ENCODE results near the gene SLC6A9.

Gene SLC6A9

GRCh38 chr1:44029911-44030604 lies 1.2 kb downstream of the SLC6A9 start:
- peak; percentile 78 to 85 (median 82) for DNase-seq (ENCODE audit: low read depth in 2 of 3, low spot score in 1 of 3)

DNA sequence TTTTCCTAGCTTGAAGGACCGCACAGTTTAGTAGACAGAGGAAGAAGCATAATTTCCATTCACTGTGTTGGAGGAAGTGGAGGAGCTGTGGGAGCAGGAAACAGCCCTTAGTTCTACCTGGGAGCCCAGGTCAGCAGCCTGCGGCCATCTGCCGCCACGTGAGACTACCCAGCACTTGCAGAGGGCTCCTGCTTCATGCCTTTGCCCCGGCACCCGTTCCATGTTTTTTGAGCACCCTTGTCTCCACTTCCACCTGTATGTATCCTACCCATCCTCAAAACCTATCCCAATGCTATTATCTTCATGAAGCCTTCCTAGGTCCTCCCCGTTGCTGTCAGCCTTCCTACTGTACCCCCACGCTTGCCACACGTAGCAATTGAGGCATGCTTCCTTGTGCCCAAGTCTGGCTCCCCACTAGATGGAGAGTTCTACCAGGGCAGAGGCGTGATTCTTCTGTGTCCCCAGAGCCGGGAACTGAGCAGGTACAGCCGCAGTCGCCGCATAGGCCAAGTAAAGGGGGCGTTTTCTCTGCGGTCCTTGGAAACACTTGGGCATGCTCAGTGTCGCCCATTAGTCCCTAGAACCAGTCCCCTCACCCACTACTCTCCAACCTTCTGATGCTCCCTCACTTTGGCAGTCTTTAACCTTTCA lies 1.9 kb downstream of the SLC6A9 start:
- no peak for DNase-seq (ENCODE audit: low read depth in 2 of 3, low spot score in 1 of 3)

- DNase-seq (ENCODE audit: low read depth in 2 of 3, low spot score in 1 of 3), result no peak
These were observed 3.9 kb downstream of the SLC6A9 start for GRCh38 chr1:44027320-44027719.

- DNase-seq (ENCODE audit: low read depth in 2 of 3, low spot score in 1 of 3), result no peak
These were observed 5.4 kb downstream of the SLC6A9 start for GRCh38 chr1:44025816-44026215.

GRCh38 chr1:44024903-44025525 lies 6.2 kb downstream of the SLC6A9 start:
- no peak for DNase-seq (ENCODE audit: low read depth in 2 of 3, low spot score in 1 of 3)

GRCh38 chr1:44024031-44024902 lies 7.0 kb downstream of the SLC6A9 start:
- DNase-seq (ENCODE audit: low read depth in 2 of 3, low spot score in 1 of 3), result no peak

- no peak for DNase-seq (ENCODE audit: low read depth in 2 of 3, low spot score in 1 of 3)
These were observed 9.5 kb downstream of the SLC6A9 start for GRCh38 chr1:44021581-44022321.

DNA sequence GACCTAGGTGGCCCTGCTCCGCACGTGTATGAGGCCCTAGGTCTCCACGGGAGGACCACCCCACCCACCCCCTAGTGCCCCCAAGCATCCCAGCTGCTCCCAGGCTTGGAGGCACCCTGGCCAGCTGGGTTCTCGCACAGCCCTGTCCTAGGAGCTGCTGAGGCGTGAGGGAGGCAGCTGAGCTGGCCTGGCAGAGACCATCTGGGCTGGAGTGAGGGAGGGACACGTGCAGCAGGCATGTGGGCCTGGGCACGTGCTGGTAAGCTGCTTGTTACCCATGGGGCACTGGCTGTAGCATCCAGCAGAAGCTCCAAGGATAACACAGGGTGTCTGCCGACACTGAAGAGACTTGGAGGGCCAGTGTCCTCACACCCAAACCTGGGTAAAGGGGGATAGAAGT lies 10.1 kb downstream of the SLC6A9 start:
- DNase-seq (ENCODE audit: low read depth in 2 of 3, low spot score in 1 of 3), result no peak

DNA sequence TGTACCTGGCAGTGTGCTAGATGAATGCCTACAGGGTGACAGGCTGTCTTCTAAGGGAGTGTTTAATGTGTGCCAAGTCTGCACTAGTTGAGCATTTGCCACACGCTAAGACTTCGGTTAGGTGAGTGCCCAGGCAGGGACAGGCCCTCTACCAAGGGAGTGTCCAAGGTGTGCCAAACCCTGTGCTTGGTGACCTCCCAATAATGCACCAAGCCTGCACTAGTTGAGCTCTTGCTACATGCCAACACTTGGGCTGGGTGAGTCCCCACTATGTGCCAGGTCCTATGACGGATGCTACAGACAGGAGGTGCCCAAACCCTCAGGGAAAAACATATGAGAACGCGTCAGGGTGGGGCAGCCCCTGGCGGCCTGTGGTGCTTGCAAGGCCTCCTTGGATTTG lies 10.8 kb downstream of the SLC6A9 start:
- no peak for DNase-seq (ENCODE audit: low read depth in 2 of 3, low spot score in 1 of 3)

GRCh38 chr1:44019466-44019948 lies 11.8 kb downstream of the SLC6A9 start:
- no peak for DNase-seq (ENCODE audit: low read depth in 2 of 3, low spot score in 1 of 3)

DNA sequence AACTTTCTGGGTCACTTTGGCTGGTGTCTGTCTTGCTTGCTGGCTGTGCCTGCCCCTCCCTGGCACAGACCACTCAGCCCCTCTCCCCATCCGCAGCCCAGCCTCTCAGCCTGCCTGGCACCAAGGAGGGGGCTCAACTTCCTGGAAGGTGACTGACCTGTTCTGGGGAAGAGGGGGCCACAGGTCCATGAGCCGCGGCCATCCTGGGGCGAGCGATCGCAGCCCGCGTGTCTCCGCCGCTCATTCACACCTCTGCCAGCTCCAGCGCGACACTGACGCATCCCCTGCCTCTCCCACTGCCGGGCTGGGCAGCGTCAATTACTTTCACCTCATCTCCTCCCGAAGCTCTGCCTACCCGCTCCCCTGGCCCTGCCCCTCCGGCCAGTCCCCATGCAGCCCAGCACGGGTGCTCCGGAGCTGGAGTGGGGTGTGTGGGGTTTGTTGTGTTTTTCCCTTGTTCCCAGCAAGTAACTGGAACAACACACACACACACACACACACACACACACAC lies 14.3 kb downstream of the SLC6A9 start:
- no peak for DNase-seq (ENCODE audit: low read depth in 2 of 3, low spot score in 1 of 3)

GRCh38 chr1:44016041-44016889 lies 15.0 kb downstream of the SLC6A9 start:
- DNase-seq (ENCODE audit: low read depth in 2 of 3, low spot score in 1 of 3), result no peak

- no peak for DNase-seq (ENCODE audit: low read depth in 2 of 3, low spot score in 1 of 3)
These were observed 16.1 kb downstream of the SLC6A9 start for GRCh38 chr1:44015206-44015605.

- DNase-seq (ENCODE audit: low read depth in 2 of 3, low spot score in 1 of 3), result no peak
These were observed 16.7 kb downstream of the SLC6A9 start for GRCh38 chr1:44014365-44015104.

GRCh38 chr1:44013949-44014348 lies 17.3 kb downstream of the SLC6A9 start:
- no peak for DNase-seq (ENCODE audit: low read depth in 2 of 3, low spot score in 1 of 3)

GRCh38 chr1:44012941-44013609 lies 18.2 kb downstream of the SLC6A9 start:
- no peak for DNase-seq (ENCODE audit: low read depth in 2 of 3, low spot score in 1 of 3)

DNA sequence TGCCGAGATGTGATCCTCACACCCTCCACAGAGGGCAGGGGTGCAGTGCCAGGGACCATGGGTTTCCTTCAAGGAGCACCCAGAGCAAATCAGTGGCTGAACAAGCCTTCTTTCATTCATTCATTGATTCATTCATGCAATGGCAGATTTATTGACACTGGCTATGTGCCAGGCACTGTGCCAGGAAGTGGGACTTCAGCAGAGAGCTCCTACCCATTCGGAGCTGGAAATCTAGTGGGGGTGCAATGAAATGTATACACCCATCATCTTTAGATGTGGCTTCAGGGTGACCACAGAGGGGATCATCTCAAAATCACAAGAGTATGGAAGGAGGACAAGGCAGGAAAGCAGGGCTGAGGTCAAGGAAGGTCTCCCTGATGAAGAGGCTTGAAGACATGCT lies 18.9 kb downstream of the SLC6A9 start:
- DNase-seq (ENCODE audit: low read depth in 2 of 3, low spot score in 1 of 3), result no peak

GRCh38 chr1:44010935-44011471 lies 20.3 kb downstream of the SLC6A9 start:
- DNase-seq (ENCODE audit: low read depth in 2 of 3, low spot score in 1 of 3), result no peak

All from stimulated activated CD4-positive, alpha-beta T cell treated with anti-CD3 and anti-CD28 coated beads, Interleukin-12 subunit alpha, Interleukin-12 subunit beta, amount 100 ng/mL, for 48 hours (primary cell).